Measurements from ENCODE around the gene PTPRT.
A peak's percentile ranks its signal among the peaks of the same experiment; 100 is the strongest.

The PTPRT gene

GRCh38 chr20:42978184-42978974 is 211.3 kb downstream of the PTPRT start:
- Histone ChIP-seq H3K36me3 (replicated peaks; ENCODE audit: insufficient read depth, low read length) (no peaks in the 10 kb centered on the region), H3K4me2 (ENCODE audit: low read depth, low read length) (no peak overlapping the region), H3K27ac (ENCODE audit: low read length) (no peak overlapping the region), H3K4me1 (ENCODE audit: low read length) (no peaks in the 10 kb centered on the region), H4K20me1 (ENCODE audit: insufficient read depth, low read length) (no peaks in the 10 kb centered on the region), H3K9me2 (replicated peaks; ENCODE audit: insufficient read depth, low read length) (no peaks in the 10 kb centered on the region), H3K27me3 (replicated peaks; ENCODE audit: insufficient read depth, low read length) (no peaks in the 10 kb centered on the region), H2AFZ (ENCODE audit: low read length) (no peak overlapping the region), H3K9ac (ENCODE audit: low read length) (no peak overlapping the region), H3F3A (ENCODE audit: insufficient read depth, low read length) (no peaks in the 10 kb centered on the region), H3K79me2 (ENCODE audit: low read length) (no peaks in the 10 kb centered on the region), H3K9me3 (replicated peaks; ENCODE audit: insufficient read depth, low read length) (no peaks in the 10 kb centered on the region), H3K4me3 (ENCODE audit: low read length) (no peak overlapping the region)
- peak; percentile 28 for DNase-seq
- no peak for TF ChIP-seq EZH2phosphoT487 (IDR thresholded peaks at IDR 0.05; ENCODE audit: low read length)
- no peak for TF ChIP-seq CTCF (IDR thresholded peaks at IDR 0.05; ENCODE audit: low read length)
- TF ChIP-seq EZH2 (optimal IDR thresholded peaks at IDR 0.05; ENCODE audit: low read depth, low read length): no peak

GRCh38 chr20:42975974-42976373 is 213.7 kb downstream of the PTPRT start:
- no peaks in the 10 kb centered on the region for H3K9me3 ChIP-seq (replicated peaks; ENCODE audit: insufficient read depth, low read length)
- H3K27ac ChIP-seq (ENCODE audit: low read length): no peak overlapping the region
- H2AFZ ChIP-seq (ENCODE audit: low read length): no peak overlapping the region
- TF ChIP-seq EZH2 (optimal IDR thresholded peaks at IDR 0.05; ENCODE audit: low read depth, low read length) (no peak), EZH2phosphoT487 (IDR thresholded peaks at IDR 0.05; ENCODE audit: low read length) (no peak), CTCF (IDR thresholded peaks at IDR 0.05; ENCODE audit: low read length) (no peak)
- no peak overlapping the region for H3K9ac ChIP-seq (ENCODE audit: low read length)
- H3K4me2 ChIP-seq (ENCODE audit: low read depth, low read length): no peak overlapping the region
- no peaks in the 10 kb centered on the region for H3F3A ChIP-seq (ENCODE audit: insufficient read depth, low read length)
- no peaks in the 10 kb centered on the region for H4K20me1 ChIP-seq (ENCODE audit: insufficient read depth, low read length)
- no peaks in the 10 kb centered on the region for H3K36me3 ChIP-seq (replicated peaks; ENCODE audit: insufficient read depth, low read length)
- H3K4me3 ChIP-seq (ENCODE audit: low read length): no peak overlapping the region
- no peaks in the 10 kb centered on the region for H3K79me2 ChIP-seq (ENCODE audit: low read length)
- H3K27me3 ChIP-seq (replicated peaks; ENCODE audit: insufficient read depth, low read length): no peaks in the 10 kb centered on the region
- no peaks in the 10 kb centered on the region for H3K9me2 ChIP-seq (replicated peaks; ENCODE audit: insufficient read depth, low read length)
- DNase-seq: no peak
- no peaks in the 10 kb centered on the region for H3K4me1 ChIP-seq (ENCODE audit: low read length)

GRCh38 chr20:42974347-42974746 is 215.4 kb downstream of the PTPRT start:
- DNase-seq: no peak
- H3K36me3 ChIP-seq (replicated peaks; ENCODE audit: insufficient read depth, low read length): no peaks in the 10 kb centered on the region
- H3K4me1 ChIP-seq (ENCODE audit: low read length): no peaks in the 10 kb centered on the region

GRCh38 chr20:42972591-42972990 is 217.1 kb downstream of the PTPRT start:
- H3K27ac ChIP-seq (ENCODE audit: low read length): no peak overlapping the region
- no peak for DNase-seq
- H3K9ac ChIP-seq (ENCODE audit: low read length): no peak overlapping the region
- no peaks in the 10 kb centered on the region for H3F3A ChIP-seq (ENCODE audit: insufficient read depth, low read length)
- H4K20me1 ChIP-seq (ENCODE audit: insufficient read depth, low read length): no peaks in the 10 kb centered on the region
- TF ChIP-seq CTCF (IDR thresholded peaks at IDR 0.05; ENCODE audit: low read length): no peak
- no peak for TF ChIP-seq EZH2 (optimal IDR thresholded peaks at IDR 0.05; ENCODE audit: low read depth, low read length)
- TF ChIP-seq EZH2phosphoT487 (IDR thresholded peaks at IDR 0.05; ENCODE audit: low read length): no peak
- no peaks in the 10 kb centered on the region for H3K9me3 ChIP-seq (replicated peaks; ENCODE audit: insufficient read depth, low read length)
- no peak overlapping the region for H3K4me3 ChIP-seq (ENCODE audit: low read length)
- H3K79me2 ChIP-seq (ENCODE audit: low read length): no peaks in the 10 kb centered on the region
- no peaks in the 10 kb centered on the region for H3K27me3 ChIP-seq (replicated peaks; ENCODE audit: insufficient read depth, low read length)
- H3K4me2 ChIP-seq (ENCODE audit: low read depth, low read length): no peak overlapping the region
- H3K9me2 ChIP-seq (replicated peaks; ENCODE audit: insufficient read depth, low read length): no peaks in the 10 kb centered on the region
- no peaks in the 10 kb centered on the region for H3K4me1 ChIP-seq (ENCODE audit: low read length)
- H3K36me3 ChIP-seq (replicated peaks; ENCODE audit: insufficient read depth, low read length): no peaks in the 10 kb centered on the region
- no peak overlapping the region for H2AFZ ChIP-seq (ENCODE audit: low read length)

More at GRCh38 chr20:42974347-42974746, 215.4 kb downstream of the PTPRT start:
- Histone ChIP-seq H2AFZ (ENCODE audit: low read length) (no peak overlapping the region), H3K9me2 (replicated peaks; ENCODE audit: insufficient read depth, low read length) (no peaks in the 10 kb centered on the region), H3K27ac (ENCODE audit: low read length) (no peak overlapping the region), H4K20me1 (ENCODE audit: insufficient read depth, low read length) (no peaks in the 10 kb centered on the region), H3K4me2 (ENCODE audit: low read depth, low read length) (no peak overlapping the region), H3K4me3 (ENCODE audit: low read length) (no peak overlapping the region), H3K79me2 (ENCODE audit: low read length) (no peaks in the 10 kb centered on the region), H3K27me3 (replicated peaks; ENCODE audit: insufficient read depth, low read length) (no peaks in the 10 kb centered on the region), H3K9me3 (replicated peaks; ENCODE audit: insufficient read depth, low read length) (no peaks in the 10 kb centered on the region), H3F3A (ENCODE audit: insufficient read depth, low read length) (no peaks in the 10 kb centered on the region), H3K9ac (ENCODE audit: low read length) (no peak overlapping the region)
- TF ChIP-seq EZH2phosphoT487 (IDR thresholded peaks at IDR 0.05; ENCODE audit: low read length): no peak

Data from MM.1S (cell line).